ENCODE results near the gene PITX2.

PITX2 gene

GRCh38 chr4:110622841-110623717 is at the start of gene PITX2:
TSS of gene PITX2 (minus strand) at chr4:110623077. CDS start at chr4:110622460, 617 bp downstream.
- no peak for DNase-seq

GRCh38 chr4:110671679-110672078 is 48.8 kb upstream of the PITX2 start:
- no peak for DNase-seq

- no peak for DNase-seq
Measured at GRCh38 chr4:110669663-110670062, 46.8 kb upstream of the PITX2 start.

GRCh38 chr4:110668463-110669235 is 45.8 kb upstream of the PITX2 start:
- DNase-seq, result no peak

- DNase-seq, result no peak
Measured at GRCh38 chr4:110667670-110668069, 44.8 kb upstream of the PITX2 start.

- DNase-seq, result no peak
Measured at GRCh38 chr4:110666030-110666429, 43.2 kb upstream of the PITX2 start.

- DNase-seq, result no peak
Measured at GRCh38 chr4:110663738-110664444, 41.0 kb upstream of the PITX2 start.

- DNase-seq, result no peak
Measured at GRCh38 chr4:110663206-110663605, 40.3 kb upstream of the PITX2 start.

GRCh38 chr4:110660755-110661154 is 37.9 kb upstream of the PITX2 start:
- no peak for DNase-seq

- no peak for DNase-seq
Measured at GRCh38 chr4:110654254-110654635, 31.4 kb upstream of the PITX2 start.

- no peak for DNase-seq
Measured at GRCh38 chr4:110653321-110654253, 30.7 kb upstream of the PITX2 start.

GRCh38 chr4:110644008-110644407 is 21.1 kb upstream of the PITX2 start:
- no peak for DNase-seq

- no peak for DNase-seq
Measured at GRCh38 chr4:110643096-110643495, 20.2 kb upstream of the PITX2 start.

- DNase-seq, result no peak
Measured at GRCh38 chr4:110641218-110641617, 18.3 kb upstream of the PITX2 start.

- no peak for DNase-seq
Measured at GRCh38 chr4:110640576-110640975, 17.7 kb upstream of the PITX2 start.

GRCh38 chr4:110639207-110640090 is 16.6 kb upstream of the PITX2 start:
- DNase-seq, result no peak

- no peak for DNase-seq
Measured at GRCh38 chr4:110638089-110638746, 15.3 kb upstream of the PITX2 start.

GRCh38 chr4:110637408-110638088 is 14.7 kb upstream of the PITX2 start:
- no peak for DNase-seq

- DNase-seq, result no peak
Measured at GRCh38 chr4:110636680-110637407, 14.0 kb upstream of the PITX2 start.

Measured in hippocampal formation (tissue), 2 donors.